Fibroblast of the aortic adventitia (primary cell): Measurements from ENCODE around the gene PDF. TPM values are rescaled to one million over a fixed set of nuclear protein-coding genes. Genes with fewer than 3 reads are reported as not detected.

Source experiments
- DNase-seq: peaks from one replicate; pipeline ENCODE4 v3.0.0-alpha.2; 2010; ENCODE audit warnings: low read depth
- H3K4me3 ChIP-seq: 2 replicates; pipeline ENCODE4 v1.5.1; 2011; ENCODE audit warnings: low read depth, mild to moderate bottlenecking, control low read depth, low read length, moderate library complexity
- total RNA-seq: library from RNA; depleted of rRNA; stranded (reverse); fragments of >200 nt; gene quantifications from 2 replicates; pipeline ENCODE4 v1.2.3, GENCODE V29; 2012; ENCODE audit warnings: low replicate concordance
- TF ChIP-seq, protein P1 (sequence below): IDR thresholded peaks from 2 replicates; pipeline ENCODE4 v1.5.1; 2011; ENCODE audit warnings: mild to moderate bottlenecking, low read length, control low read depth, inconsistent platforms; ENCODE audit not compliant: insufficient read depth

The PDF gene
- total RNA-seq, 1 donor: 16.9 TPM

DNA sequence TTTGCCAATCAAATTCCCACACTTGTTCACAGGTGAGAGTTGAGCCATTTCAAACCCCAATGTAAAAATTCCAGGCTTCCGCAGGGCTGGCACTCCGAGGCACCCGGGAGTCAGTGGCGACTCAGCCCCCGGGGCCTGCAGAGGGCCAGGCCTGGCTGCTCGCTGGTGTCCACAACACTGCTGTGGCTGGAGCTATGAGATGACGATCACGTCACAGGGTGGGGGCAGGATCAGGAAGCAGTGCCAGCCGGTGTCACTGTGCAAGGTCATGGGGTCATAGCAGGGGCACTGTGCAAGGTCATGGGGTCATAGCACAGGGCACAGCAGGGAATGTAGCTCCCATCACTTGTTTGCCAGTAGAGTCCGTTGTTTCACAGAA, 11.5 kb downstream of the PDF start:
- H3K4me3 ChIP-seq: no peak overlapping the region
- TF ChIP-seq, protein P1, sequence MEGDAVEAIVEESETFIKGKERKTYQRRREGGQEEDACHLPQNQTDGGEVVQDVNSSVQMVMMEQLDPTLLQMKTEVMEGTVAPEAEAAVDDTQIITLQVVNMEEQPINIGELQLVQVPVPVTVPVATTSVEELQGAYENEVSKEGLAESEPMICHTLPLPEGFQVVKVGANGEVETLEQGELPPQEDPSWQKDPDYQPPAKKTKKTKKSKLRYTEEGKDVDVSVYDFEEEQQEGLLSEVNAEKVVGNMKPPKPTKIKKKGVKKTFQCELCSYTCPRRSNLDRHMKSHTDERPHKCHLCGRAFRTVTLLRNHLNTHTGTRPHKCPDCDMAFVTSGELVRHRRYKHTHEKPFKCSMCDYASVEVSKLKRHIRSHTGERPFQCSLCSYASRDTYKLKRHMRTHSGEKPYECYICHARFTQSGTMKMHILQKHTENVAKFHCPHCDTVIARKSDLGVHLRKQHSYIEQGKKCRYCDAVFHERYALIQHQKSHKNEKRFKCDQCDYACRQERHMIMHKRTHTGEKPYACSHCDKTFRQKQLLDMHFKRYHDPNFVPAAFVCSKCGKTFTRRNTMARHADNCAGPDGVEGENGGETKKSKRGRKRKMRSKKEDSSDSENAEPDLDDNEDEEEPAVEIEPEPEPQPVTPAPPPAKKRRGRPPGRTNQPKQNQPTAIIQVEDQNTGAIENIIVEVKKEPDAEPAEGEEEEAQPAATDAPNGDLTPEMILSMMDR: no peak
- no peak for DNase-seq

DNA sequence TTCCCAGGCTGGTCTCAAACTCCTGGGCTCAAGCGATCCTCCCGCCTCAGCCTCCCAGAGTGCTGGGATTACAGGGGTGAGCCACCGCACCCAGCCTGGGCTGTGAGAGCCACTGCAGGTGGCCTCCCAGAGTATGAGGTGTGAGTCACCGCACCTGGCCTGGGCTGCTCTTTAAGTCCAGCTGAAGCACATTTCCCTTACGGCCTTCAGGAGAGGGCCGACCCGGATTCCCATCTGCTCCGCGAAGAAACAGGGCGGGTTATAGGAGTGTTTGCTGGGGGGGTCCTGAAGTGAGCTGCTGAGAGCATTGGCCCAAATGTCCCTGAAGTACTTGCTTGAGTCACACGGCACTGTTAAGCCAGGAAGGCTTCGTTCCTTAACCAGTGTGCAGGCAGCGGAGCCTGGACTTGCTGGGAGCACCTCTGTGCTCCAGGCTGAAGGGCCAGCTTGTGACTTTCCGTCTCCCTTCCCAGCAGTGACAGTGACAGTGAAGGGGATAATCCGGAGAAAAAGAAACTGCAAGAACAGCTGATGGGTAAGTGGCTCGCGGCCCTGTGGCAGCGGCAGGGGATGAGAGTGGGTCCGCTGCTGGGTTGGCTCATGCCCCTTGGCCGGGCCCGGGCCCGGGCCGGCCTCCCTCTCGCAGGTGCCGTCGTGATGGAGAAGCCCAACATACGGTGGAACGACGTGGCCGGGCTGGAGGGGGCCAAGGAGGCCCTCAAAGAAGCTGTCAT, 12.0 kb downstream of the PDF start:
- DNase-seq: no peak
- TF ChIP-seq, protein P1: no peak

DNA sequence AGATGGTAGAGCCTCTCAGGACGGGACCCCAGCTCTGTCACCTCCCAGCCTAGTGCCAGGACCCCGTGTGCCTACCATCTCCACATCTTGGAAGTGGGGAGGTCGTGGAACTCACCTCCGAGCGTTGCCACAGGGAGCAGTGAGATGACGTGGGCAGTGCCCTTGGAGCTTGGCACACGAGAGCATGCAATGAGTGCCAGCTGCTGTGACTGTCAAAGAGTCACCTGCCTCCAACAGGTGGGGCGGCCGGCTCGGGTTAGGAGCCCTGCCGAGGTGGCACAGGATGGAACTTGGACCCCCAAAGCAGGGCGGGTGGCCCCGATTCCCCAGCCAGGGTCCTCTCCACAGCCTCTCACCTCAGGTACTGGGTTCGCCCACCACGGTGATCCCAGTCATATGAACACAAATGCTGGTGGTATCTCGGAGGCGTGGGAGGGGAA, 13.8 kb downstream of the PDF start:
- TF ChIP-seq, protein P1: no peak
- H3K4me3 ChIP-seq: no peak overlapping the region
- no peak for DNase-seq

More for the DNA sequence above, 12.0 kb downstream of the PDF start:
- no peak overlapping the region for H3K4me3 ChIP-seq

DNA sequence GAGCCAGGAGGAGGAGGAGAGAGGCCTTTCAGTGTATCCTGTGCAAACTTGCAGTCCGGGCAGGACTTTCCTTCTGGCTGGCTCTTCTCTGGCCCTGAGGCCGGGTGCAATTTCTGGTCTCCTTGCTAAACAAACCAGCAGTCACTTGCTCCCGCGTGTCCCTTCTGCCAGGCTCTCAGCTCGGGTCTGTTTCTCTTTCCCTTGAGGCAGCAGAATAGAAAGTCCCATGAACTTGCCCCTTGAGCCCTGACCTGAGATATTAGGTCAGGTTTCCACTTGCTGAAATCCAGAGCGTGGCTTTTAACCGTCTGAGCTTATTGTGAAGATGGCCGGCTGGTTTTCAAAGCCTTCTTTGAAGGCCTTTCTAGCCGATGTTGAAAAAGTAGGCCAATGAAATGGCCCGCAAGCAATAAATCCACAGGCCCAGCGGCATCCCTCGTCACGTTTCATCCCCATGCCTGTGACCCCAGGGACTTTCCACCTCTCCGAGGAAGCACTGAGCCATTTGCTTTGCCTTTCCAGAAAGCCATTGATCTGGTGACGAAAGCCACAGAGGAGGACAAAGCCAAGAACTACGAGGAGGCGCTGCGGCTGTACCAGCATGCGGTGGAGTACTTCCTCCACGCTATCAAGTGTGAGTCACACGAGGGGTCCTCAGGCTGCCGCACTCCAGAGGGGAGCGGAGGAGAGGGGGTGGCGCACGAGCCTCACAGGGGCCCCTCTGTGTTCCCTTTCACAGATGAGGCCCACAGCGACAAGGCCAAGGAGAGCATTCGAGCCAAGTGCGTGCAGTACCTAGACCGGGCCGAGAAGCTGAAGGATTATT, 14.7 kb downstream of the PDF start:
- no peak for DNase-seq
- no peak overlapping the region for H3K4me3 ChIP-seq
- TF ChIP-seq, protein P1: no peak

DNA sequence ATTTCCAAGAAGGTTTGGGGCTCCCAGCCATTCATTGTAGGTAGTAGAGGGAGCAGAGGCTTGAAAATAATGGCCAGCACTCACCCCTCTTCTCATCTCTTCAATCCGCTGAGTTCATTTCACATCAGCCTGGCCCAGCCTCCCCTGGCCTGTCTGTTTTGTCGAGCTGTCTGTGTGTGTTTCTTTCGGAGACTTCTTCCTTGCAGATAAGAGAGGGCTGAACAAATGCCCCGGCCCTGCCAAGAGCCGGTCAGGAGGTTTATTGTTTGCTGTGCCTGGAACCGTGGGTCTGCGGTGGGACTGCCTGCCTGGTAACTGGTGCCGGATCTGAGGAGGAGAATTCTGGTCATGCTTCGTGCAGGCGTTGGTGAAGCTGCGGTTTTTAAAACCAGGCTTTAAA, 15.9 kb downstream of the PDF start:
- TF ChIP-seq, protein P1: no peak
- H3K4me3 ChIP-seq: no peak overlapping the region
- DNase-seq: no peak

DNA sequence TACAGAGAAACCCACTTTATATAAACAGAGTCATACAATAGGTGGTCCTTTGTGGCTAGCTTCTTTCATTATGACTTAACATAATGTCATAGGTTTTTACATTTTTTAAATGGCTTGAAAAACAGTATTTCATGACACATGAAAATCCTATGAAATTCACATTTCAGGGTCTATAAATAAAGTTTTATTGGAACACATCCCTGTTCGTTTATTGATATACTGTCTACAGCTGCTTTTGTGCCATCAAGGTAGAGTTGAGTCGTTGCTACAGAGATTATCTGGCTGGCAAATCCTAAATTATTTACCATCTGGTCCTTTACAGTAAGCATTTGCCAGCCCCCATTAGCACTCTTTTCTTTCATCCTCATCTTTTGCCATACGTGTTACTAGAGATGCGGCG, 16.9 kb downstream of the PDF start:
- TF ChIP-seq, protein P1: no peak

More for the DNA sequence above, 16.9 kb downstream of the PDF start:
- H3K4me3 ChIP-seq: no peak overlapping the region
- no peak for DNase-seq
